ENCODE measurements around the gene CPNE7. TPM values are rescaled to one million over a fixed set of nuclear protein-coding genes. Genes with fewer than 3 reads are reported as not detected.

The CPNE7 gene
- total and polyA plus RNA-seq, 2 donors, result 9.6 to 12.8 TPM

DNA sequence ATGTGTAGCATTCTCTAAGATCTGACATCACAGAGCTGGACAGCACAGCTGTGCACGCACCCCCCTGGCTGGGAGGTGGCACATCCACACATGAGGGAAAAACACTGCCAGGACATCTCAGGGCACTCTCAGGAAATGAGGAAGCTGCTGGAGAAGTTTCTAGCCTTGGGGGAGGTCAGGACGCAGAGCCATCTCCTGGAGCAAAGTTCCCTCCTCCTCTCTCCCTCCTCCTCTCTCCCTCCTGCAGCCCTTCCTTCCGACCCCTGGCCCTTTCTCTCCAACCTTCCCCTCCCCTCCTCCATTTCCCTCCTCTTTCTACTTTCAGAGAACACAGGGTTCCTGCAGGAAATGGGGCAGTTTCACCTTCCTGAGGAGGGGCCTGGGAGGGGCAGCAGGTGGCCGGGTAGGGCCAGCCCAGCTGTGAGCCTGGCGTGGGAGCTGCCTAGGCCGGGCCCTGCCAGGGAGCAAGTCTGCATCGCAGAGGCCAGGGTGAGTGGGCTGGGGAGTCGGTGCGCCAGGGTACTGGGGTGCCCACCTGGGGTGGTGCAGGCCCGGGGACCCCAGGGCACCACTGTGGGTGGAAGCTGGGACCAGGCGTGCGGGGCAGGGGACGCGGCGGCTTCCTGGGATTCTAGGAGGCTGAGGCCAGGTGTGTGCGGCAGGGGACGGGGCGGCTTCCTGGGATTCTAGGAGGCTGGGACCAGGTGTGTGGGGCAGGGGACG lies 37.8 kb downstream of the CPNE7 start, which contains the start of gene DPEP1:
Gene DPEP1, plus strand, starts transcription at position 412 of the 723 bp plus-strand sequence. CDS start 16,769 bp downstream, outside the sequence.
- H3K27ac ChIP-seq (ENCODE audit: low read depth in 1 of 2, low read length in 1 of 2), result peak within 1 kb of the TSS in 1 of 2 donors; percentile 23
- 53% methylated on average over 19 of the region's 19 CpGs for WGBS
- peaks cover 16 to 46% of the 10 kb centered on the region in 2 donors for H3K4me1 ChIP-seq (ENCODE audit: control insufficient read depth in 2 of 2, insufficient read depth in 2 of 2, low read length in 2 of 2)
- peaks cover 0 to 18% of the 10 kb centered on the region in 2 donors for H3K9me3 ChIP-seq (ENCODE audit: control insufficient read depth in 2 of 2, insufficient read depth in 1 of 2, low read length in 1 of 2)
- H3K36me3 ChIP-seq (ENCODE audit: control insufficient read depth in 2 of 2, insufficient read depth in 2 of 2, low read length in 1 of 2), result no peaks in the 10 kb centered on the region
- H3K4me3 ChIP-seq (ENCODE audit: low read length in 2 of 2), result no peak within 1 kb of the TSS
- H3K27me3 ChIP-seq (ENCODE audit: control insufficient read depth in 2 of 2, insufficient read depth in 1 of 2, low read length in 1 of 2), result no peaks in the 10 kb centered on the region
- DNase-seq (ENCODE audit: low read depth in 6 of 9, low spot score in 9 of 9), result peak in 1 of 9 donors; percentile 43

DNA sequence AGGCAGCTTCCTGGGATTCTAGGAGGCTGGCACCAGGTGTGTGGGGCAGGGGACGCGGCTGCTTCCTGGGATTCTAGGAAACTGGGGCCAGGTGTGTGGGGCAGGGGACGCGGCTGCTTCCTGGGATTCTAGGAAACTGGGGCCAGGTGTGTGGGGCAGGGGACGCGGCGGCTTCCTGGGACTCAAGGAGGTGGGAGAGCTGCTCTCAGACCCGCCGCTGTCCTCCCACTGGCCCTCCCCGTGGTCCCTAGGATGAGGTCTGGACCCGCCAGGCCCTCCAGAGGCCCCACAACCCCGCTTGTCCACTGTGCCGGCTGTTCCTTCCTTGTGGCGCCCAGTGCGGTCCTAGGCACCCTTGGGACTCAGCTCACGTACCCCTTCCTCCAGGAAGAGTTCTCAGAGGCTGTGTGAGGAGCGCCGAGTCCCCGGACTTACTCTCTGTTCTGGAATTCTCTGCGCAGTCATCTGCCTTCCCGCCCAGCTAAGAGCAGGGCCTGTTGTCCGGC lies 38.4 kb downstream of the CPNE7 start:
- Histone ChIP-seq H3K9me3 (ENCODE audit: control insufficient read depth in 2 of 2, insufficient read depth in 1 of 2, low read length in 1 of 2) (peaks cover 0 to 18% of the 10 kb centered on the region in 2 donors), H3K27ac (ENCODE audit: low read depth in 1 of 2, low read length in 1 of 2) (no peak overlapping the region), H3K4me3 (ENCODE audit: low read length in 2 of 2) (no peak overlapping the region), H3K4me1 (ENCODE audit: control insufficient read depth in 2 of 2, insufficient read depth in 2 of 2, low read length in 2 of 2) (peaks cover 12 to 40% of the 10 kb centered on the region in 2 donors), H3K36me3 (ENCODE audit: control insufficient read depth in 2 of 2, insufficient read depth in 2 of 2, low read length in 1 of 2) (no peaks in the 10 kb centered on the region), H3K27me3 (ENCODE audit: control insufficient read depth in 2 of 2, insufficient read depth in 1 of 2, low read length in 1 of 2) (no peaks in the 10 kb centered on the region)
- no peak for DNase-seq (ENCODE audit: low read depth in 6 of 9, low spot score in 9 of 9)
- 87% methylated on average over 22 of the region's 22 CpGs for WGBS

DNA sequence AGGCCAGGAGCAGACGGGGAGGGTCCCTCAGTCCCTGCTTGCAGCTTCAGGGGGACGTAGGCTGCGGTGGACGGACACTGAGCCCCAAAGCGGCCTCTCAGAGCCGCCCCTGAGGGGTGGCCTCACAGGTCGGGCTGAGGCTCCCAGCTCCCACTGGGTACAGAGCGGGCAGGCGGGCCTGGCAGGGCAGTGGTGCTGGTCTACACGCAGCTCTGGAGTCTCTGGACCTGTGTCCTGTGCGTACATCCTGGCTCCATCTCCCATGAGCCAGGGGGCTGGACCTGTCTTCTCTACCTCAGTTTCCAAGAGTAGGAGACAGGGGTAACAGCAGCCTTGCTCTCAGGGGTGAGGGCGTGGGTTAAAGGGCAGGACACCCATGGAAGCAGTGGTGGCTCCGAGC lies 39.6 kb downstream of the CPNE7 start:
- Histone ChIP-seq H3K27ac (ENCODE audit: low read depth in 1 of 2, low read length in 1 of 2) (no peak overlapping the region), H3K27me3 (ENCODE audit: control insufficient read depth in 2 of 2, insufficient read depth in 1 of 2, low read length in 1 of 2) (no peaks in the 10 kb centered on the region), H3K4me3 (ENCODE audit: low read length in 2 of 2) (no peak overlapping the region), H3K9me3 (ENCODE audit: control insufficient read depth in 2 of 2, insufficient read depth in 1 of 2, low read length in 1 of 2) (peaks cover 0 to 18% of the 10 kb centered on the region in 2 donors), H3K36me3 (ENCODE audit: control insufficient read depth in 2 of 2, insufficient read depth in 2 of 2, low read length in 1 of 2) (no peaks in the 10 kb centered on the region), H3K4me1 (ENCODE audit: control insufficient read depth in 2 of 2, insufficient read depth in 2 of 2, low read length in 2 of 2) (peaks cover 12 to 31% of the 10 kb centered on the region in 2 donors)
- WGBS, result 90% methylated on average over 13 of the region's 13 CpGs
- no peak for DNase-seq (ENCODE audit: low read depth in 6 of 9, low spot score in 9 of 9)

DNA sequence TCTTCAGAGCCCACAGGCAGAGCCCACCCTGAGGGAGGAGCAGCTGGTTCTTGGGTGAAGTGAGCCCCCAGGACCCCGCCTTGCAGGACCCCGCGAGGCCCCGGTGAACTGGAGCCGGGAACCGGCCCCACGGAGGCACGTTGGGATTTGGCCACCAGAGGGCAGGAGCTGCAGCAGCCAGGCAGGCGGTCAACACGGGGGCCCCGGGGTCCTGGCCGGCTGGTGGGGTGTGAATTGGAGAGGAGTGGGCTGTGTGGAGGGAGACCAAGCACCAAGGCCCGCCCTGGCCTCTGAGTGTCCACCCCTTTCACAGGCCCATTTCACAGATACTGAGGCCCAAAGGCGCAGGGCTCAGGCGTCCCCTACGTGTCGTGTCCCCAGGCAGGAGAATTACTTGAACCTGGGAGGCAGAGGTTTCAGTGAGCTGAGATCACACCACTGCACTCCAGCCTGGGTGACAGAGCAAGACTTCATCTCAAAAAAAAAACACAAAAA lies 40.1 kb downstream of the CPNE7 start:
- no peak overlapping the region for H3K4me3 ChIP-seq (ENCODE audit: low read length in 2 of 2)
- DNase-seq (ENCODE audit: low read depth in 6 of 9, low spot score in 9 of 9), result no peak
- H3K27me3 ChIP-seq (ENCODE audit: control insufficient read depth in 2 of 2, insufficient read depth in 1 of 2, low read length in 1 of 2), result peaks cover 0 to 4% of the 10 kb centered on the region in 2 donors

DNA sequence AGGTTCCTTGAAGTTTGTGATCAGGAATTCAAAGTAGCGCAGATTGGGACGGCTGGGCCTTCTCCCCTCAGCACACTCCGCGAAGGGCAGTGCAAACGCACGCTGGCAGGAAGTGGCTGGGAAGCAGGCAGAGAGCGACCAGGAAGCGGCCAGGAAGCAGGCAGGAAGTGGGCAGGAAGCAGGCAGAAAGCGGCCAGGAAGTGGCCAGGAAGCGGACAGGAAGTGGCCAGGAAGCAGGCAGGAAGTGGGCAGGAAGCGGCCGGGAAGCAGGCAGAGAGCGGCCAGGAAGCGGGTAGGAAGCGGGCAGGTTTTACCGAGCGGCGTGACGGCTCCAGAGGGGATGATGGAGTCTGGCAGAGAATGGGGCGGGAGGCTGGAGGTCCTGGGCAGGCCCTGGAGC lies 41.1 kb downstream of the CPNE7 start:
- WGBS, result 73% methylated on average over 20 of the region's 20 CpGs
- H3K27me3 ChIP-seq (ENCODE audit: control insufficient read depth in 2 of 2, insufficient read depth in 1 of 2, low read length in 1 of 2), result peaks cover 0 to 9% of the 10 kb centered on the region in 2 donors
- no peak for DNase-seq (ENCODE audit: low read depth in 6 of 9, low spot score in 9 of 9)

More for the DNA sequence above, 40.1 kb downstream of the CPNE7 start:
- Histone ChIP-seq H3K4me1 (ENCODE audit: control insufficient read depth in 2 of 2, insufficient read depth in 2 of 2, low read length in 2 of 2) (peaks cover 12 to 31% of the 10 kb centered on the region in 2 donors), H3K36me3 (ENCODE audit: control insufficient read depth in 2 of 2, insufficient read depth in 2 of 2, low read length in 1 of 2) (no peaks in the 10 kb centered on the region), H3K27ac (ENCODE audit: low read depth in 1 of 2, low read length in 1 of 2) (no peak overlapping the region), H3K9me3 (ENCODE audit: control insufficient read depth in 2 of 2, insufficient read depth in 1 of 2, low read length in 1 of 2) (peaks cover 0 to 18% of the 10 kb centered on the region in 2 donors)
- 55% methylated on average over 17 of the region's 17 CpGs for WGBS

DNA sequence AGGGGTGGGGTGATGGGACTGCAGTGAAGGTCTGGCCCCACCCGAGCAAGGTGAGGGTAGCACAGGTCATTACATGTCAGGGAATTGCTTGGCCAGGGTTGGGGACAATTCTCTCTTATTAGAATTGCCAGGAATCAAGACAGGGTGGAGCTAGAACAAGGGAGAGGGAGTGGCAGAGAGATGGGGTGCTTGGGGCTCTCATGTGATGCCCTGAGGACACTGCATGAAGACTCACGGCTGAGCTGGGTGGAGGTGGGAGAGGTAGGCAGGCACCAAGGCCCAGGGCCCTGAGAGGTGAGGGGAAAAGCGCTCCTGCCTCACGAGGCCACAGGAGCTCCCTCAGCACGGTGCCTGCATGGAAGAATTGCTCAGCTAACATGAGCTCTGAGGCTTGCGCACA lies 41.5 kb downstream of the CPNE7 start:
- Histone ChIP-seq H3K27me3 (ENCODE audit: control insufficient read depth in 2 of 2, insufficient read depth in 1 of 2, low read length in 1 of 2) (peaks cover 0 to 14% of the 10 kb centered on the region in 2 donors), H3K36me3 (ENCODE audit: control insufficient read depth in 2 of 2, insufficient read depth in 2 of 2, low read length in 1 of 2) (no peaks in the 10 kb centered on the region), H3K4me3 (ENCODE audit: low read length in 2 of 2) (no peak overlapping the region), H3K4me1 (ENCODE audit: control insufficient read depth in 2 of 2, insufficient read depth in 2 of 2, low read length in 2 of 2) (peaks cover 12 to 31% of the 10 kb centered on the region in 2 donors), H3K27ac (ENCODE audit: low read depth in 1 of 2, low read length in 1 of 2) (peak overlapping the region; percentile 3 to 17), H3K9me3 (ENCODE audit: control insufficient read depth in 2 of 2, insufficient read depth in 1 of 2, low read length in 1 of 2) (peaks cover 0 to 18% of the 10 kb centered on the region in 2 donors)
- DNase-seq (ENCODE audit: low read depth in 6 of 9, low spot score in 9 of 9), result no peak
- WGBS, result 77% methylated on average over 6 of the region's 6 CpGs

More for the DNA sequence above, 41.1 kb downstream of the CPNE7 start:
- Histone ChIP-seq H3K27ac (ENCODE audit: low read depth in 1 of 2, low read length in 1 of 2) (peak overlapping the region; percentile 17 to 19), H3K9me3 (ENCODE audit: control insufficient read depth in 2 of 2, insufficient read depth in 1 of 2, low read length in 1 of 2) (peaks cover 0 to 18% of the 10 kb centered on the region in 2 donors), H3K36me3 (ENCODE audit: control insufficient read depth in 2 of 2, insufficient read depth in 2 of 2, low read length in 1 of 2) (no peaks in the 10 kb centered on the region), H3K4me1 (ENCODE audit: control insufficient read depth in 2 of 2, insufficient read depth in 2 of 2, low read length in 2 of 2) (peaks cover 12 to 31% of the 10 kb centered on the region in 2 donors), H3K4me3 (ENCODE audit: low read length in 2 of 2) (no peak overlapping the region)

DNA sequence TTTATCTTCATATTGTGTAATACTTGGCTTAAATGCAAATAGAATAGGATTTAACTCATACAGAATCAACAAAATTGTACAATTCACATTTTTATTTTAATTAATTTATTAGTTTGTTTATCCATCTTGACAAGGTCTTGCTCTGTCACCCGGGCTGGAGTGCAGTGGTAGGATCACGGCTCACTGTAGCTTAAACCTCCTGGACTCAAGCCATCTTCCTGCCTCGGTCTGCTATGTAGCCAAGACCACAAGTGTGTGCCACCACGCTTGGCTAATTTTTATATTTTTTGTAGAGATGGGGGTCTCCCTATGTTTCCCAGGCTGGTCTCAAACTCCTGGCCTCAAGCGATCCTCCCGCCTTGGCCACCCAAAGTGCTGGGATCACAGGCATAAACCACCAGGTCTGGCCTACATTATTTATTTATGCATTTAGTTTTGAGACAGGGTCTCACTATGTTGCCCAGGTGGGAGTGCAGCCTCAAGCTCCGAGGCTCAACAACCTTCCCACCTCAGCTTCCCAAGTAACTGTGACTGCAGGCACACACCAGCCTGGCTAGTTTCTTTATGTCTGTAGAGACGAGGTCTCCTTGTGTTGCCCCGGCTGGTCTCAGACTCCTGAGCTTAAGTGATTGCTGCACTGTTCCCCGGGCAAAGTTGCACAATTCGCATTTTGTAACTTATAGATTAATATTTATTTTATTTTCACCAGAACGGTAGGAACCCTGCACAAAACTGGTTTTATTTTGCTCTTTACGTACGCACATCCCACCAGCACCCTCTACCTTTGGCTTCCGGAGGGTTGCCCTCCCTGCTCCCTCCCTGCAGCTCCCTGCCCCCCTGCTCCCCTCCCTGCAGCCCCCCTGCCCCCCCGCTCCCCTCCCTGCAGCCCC lies 42.8 kb downstream of the CPNE7 start:
- H3K9me3 ChIP-seq (ENCODE audit: control insufficient read depth in 2 of 2, insufficient read depth in 1 of 2, low read length in 1 of 2), result peaks cover 0 to 14% of the 10 kb centered on the region in 2 donors
- peaks cover 0 to 25% of the 10 kb centered on the region in 2 donors for H3K27me3 ChIP-seq (ENCODE audit: control insufficient read depth in 2 of 2, insufficient read depth in 1 of 2, low read length in 1 of 2)
- no peaks in the 10 kb centered on the region for H3K36me3 ChIP-seq (ENCODE audit: control insufficient read depth in 2 of 2, insufficient read depth in 2 of 2, low read length in 1 of 2)
- DNase-seq (ENCODE audit: low read depth in 6 of 9, low spot score in 9 of 9), result no peak
- peaks cover 3 to 18% of the 10 kb centered on the region in 2 donors for H3K4me1 ChIP-seq (ENCODE audit: control insufficient read depth in 2 of 2, insufficient read depth in 2 of 2, low read length in 2 of 2)
- 87% methylated on average over 15 of the region's 16 CpGs for WGBS
- H3K27ac ChIP-seq (ENCODE audit: low read depth in 1 of 2, low read length in 1 of 2), result no peak overlapping the region
- H3K4me3 ChIP-seq (ENCODE audit: low read length in 2 of 2), result no peak overlapping the region

DNA sequence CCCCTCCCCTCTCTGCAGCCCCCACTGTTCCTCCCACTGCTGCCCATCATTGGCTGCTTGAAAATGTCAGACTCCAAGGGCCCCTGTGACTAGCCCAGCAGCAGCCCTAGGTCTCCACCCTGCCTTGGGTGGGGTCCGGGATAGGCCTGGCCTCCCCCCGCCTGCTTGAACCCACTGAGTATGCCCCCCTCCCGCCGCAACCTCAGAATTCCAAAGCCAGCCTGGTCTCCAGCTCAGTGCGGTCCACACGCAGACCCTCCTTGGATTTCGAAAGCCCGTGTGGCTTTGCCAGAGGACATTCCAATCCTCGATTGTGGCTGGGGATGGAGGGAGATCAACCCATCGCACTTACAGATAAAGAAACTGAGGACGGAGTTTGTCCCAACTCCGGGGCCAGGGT lies 44.3 kb downstream of the CPNE7 start:
- no peak for DNase-seq (ENCODE audit: low read depth in 6 of 9, low spot score in 9 of 9)
- H3K4me1 ChIP-seq (ENCODE audit: control insufficient read depth in 2 of 2, insufficient read depth in 2 of 2, low read length in 2 of 2), result peaks cover 0 to 8% of the 10 kb centered on the region in 2 donors
- H3K36me3 ChIP-seq (ENCODE audit: control insufficient read depth in 2 of 2, insufficient read depth in 2 of 2, low read length in 1 of 2), result no peaks in the 10 kb centered on the region
- peaks cover 0 to 40% of the 10 kb centered on the region in 2 donors for H3K27me3 ChIP-seq (ENCODE audit: control insufficient read depth in 2 of 2, insufficient read depth in 1 of 2, low read length in 1 of 2)
- no peak overlapping the region for H3K27ac ChIP-seq (ENCODE audit: low read depth in 1 of 2, low read length in 1 of 2)
- WGBS, result 95% methylated on average over 12 of the region's 12 CpGs
- H3K4me3 ChIP-seq (ENCODE audit: low read length in 2 of 2), result no peak overlapping the region
- H3K9me3 ChIP-seq (ENCODE audit: control insufficient read depth in 2 of 2, insufficient read depth in 1 of 2, low read length in 1 of 2), result peaks cover 0 to 11% of the 10 kb centered on the region in 2 donors
